Erythroblast (primary cell): Measurements from ENCODE around the gene ZBED5.

Source experiments
- GATA1 ChIP-seq: IDR thresholded peaks from 2 replicates; pipeline ENCODE4 v1.6.1; 2011; ENCODE audit warnings: low read depth, mild to moderate bottlenecking, control low read depth, low read length, moderate library complexity
- POLR2A ChIP-seq: IDR thresholded peaks from 2 replicates; pipeline ENCODE4 v1.6.1; 2011; ENCODE audit warnings: mild to moderate bottlenecking, low read length

GRCh38 chr11:10808235-10808552 lies 49.7 kb downstream of the ZBED5 start:
- TF ChIP-seq POLR2A (no peak), GATA1 (no peak)
